HL-60 (cell line): ENCODE measurements around the gene PPHLN1.

Source experiments
- DNase-seq, 2 experiments: peaks; one replicate each; pipeline ENCODE4 v3.0.0-alpha.2; 2010 to 2020; ENCODE audit warnings: low read depth in 1 of 2, low spot score in 1 of 2
- H3K27ac ChIP-seq: fragments of 250-450 bp; sonication (Bioruptor Pico); replicated peaks from 2 replicates; pipeline ENCODE4 v1.5.1; 2020; ENCODE audit warnings: mild to moderate bottlenecking, moderate library complexity
- H3K27me3 ChIP-seq: fragments of 250-450 bp; sonication (Bioruptor Pico); 2 replicates; pipeline ENCODE4 v1.5.1; 2021; ENCODE audit warnings: mild to moderate bottlenecking, moderate library complexity; ENCODE audit not compliant: insufficient read depth, poor library complexity, severe bottlenecking
- H3K4me3 ChIP-seq: replicated peaks from 2 replicates; pipeline ENCODE4 v1.5.1; 2011; ENCODE audit warnings: mild to moderate bottlenecking, control low read depth, low read length; ENCODE audit not compliant: insufficient read depth
- CTCF ChIP-seq: IDR thresholded peaks from one replicate; pipeline ENCODE4 v1.5.1; 2011; ENCODE audit warnings: low read length, control low read depth, inconsistent platforms; ENCODE audit not compliant: insufficient read depth
- GABPA ChIP-seq: IDR thresholded peaks from 2 replicates; pipeline ENCODE4 v1.6.1; 2012; ENCODE audit warnings: low read depth
- POLR2AphosphoS5 ChIP-seq: IDR thresholded peaks from 2 replicates; pipeline ENCODE4 v1.6.1; 2012; ENCODE audit warnings: low read depth
- REST ChIP-seq: IDR thresholded peaks from 2 replicates; pipeline ENCODE4 v1.6.1; 2012; ENCODE audit warnings: low read depth; ENCODE audit not compliant: insufficient replicate concordance
- SPI1 ChIP-seq: IDR thresholded peaks from 2 replicates; pipeline ENCODE4 v1.6.1; 2012; ENCODE audit warnings: low read depth, mild to moderate bottlenecking, borderline replicate concordance

PPHLN1 gene

GRCh38 chr12:42286741-42287140 is 39.2 kb upstream of the PPHLN1 start:
- no peak overlapping the region for H3K27ac ChIP-seq
- DNase-seq = no peak
- no peak overlapping the region for H3K4me3 ChIP-seq
- no peaks in the 10 kb centered on the region for H3K27me3 ChIP-seq
- no peak for TF ChIP-seq REST
- no peak for TF ChIP-seq SPI1
- no peak for TF ChIP-seq POLR2AphosphoS5
- TF ChIP-seq GABPA = no peak
- no peak for TF ChIP-seq CTCF

DNA sequence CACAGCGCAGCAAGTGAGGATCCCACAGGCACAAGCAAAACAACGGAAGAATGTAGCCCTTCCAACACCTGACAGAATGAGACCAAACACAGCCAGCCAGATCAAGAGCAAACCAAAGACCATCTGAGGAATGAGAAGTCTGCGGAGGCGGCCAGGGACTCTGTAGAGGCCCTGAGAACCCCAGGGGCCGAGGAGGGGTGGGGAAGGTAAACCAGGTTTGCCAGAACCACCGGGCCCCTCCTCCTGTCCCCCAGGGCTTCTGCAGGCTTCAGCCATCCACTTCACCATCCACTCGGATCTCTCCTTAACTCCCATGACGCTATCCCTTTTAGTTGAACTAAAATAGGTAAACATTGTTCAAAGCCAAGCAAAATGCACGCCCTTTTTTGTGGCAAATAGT is 37.4 kb upstream of the PPHLN1 start:
- no peak overlapping the region for H3K27ac ChIP-seq
- H3K27me3 ChIP-seq = no peaks in the 10 kb centered on the region
- no peak for DNase-seq
- TF ChIP-seq POLR2AphosphoS5 = no peak
- TF ChIP-seq SPI1 = no peak
- TF ChIP-seq REST = no peak
- no peak for TF ChIP-seq GABPA
- no peak for TF ChIP-seq CTCF
- no peak overlapping the region for H3K4me3 ChIP-seq

DNA sequence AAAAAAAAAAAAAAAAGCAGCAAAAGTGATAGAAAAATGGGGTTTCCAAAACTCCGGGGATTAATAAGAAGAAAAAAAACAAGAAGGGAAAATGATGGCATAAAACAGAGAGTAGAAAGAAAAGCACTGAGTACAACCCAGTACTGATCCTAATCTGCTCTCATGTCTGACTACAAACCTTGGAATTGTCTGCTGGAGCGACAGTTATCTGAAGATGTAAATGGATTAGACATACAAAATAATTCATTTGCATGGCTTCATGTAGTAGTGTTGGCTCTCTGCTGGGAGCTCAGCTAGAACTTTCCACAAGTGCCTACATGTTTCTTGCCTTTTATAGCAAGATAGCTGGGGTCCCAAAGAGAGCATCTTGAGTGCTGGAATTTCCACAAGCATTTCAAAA is 34.3 kb upstream of the PPHLN1 start:
- TF ChIP-seq POLR2AphosphoS5 (no peak), REST (no peak), GABPA (no peak)

More for the DNA sequence above, 34.3 kb upstream of the PPHLN1 start:
- no peaks in the 10 kb centered on the region for H3K27me3 ChIP-seq
- H3K27ac ChIP-seq = no peak overlapping the region
- no peak overlapping the region for H3K4me3 ChIP-seq
- no peak for DNase-seq
